NT2/D1 (cell line): Measurements from ENCODE around the gene FAM89A.
"Not testable (repeated sequence)": the region's sequence is repeated elsewhere in the genome, so short reads cannot be mapped to it uniquely, and the experiment has no call there.

Experiments used
- SUZ12 ChIP-seq: IDR thresholded peaks from 2 replicates; pipeline ENCODE4 v1.6.1; 2011; ENCODE audit not compliant: insufficient read length, insufficient read depth; ENCODE audit errors: extremely low read depth
- YY1 ChIP-seq: IDR thresholded peaks from 2 replicates; pipeline ENCODE4 v1.6.1; 2011; ENCODE audit not compliant: insufficient read length, insufficient read depth

- not testable (repeated sequence) for TF ChIP-seq YY1, SUZ12
These were observed 32.5 kb downstream of the FAM89A start for GRCh38 chr1:231007535-231007934.
